Testis (tissue), 2 donors: ENCODE measurements around the gene LCE1D.

Experiments
- POLR2A ChIP-seq: fragments of 450-650 bp; IDR thresholded peaks from one replicate; pipeline ENCODE4 v1.6.1; 2017; ENCODE audit warnings: antibody characterized with exemption, mild to moderate bottlenecking, moderate library complexity
- TF ChIP-seq, protein P1 (sequence below), 3 experiments: fragments of 450-650 bp in 2 of 3; fragments of 200-600 bp in 1 of 3; sonication (generic) in 1 of 3; IDR thresholded peaks; one replicate each; pipeline ENCODE4 v1.5.1; 2016 to 2019; ENCODE audit warnings: antibody characterized with exemption in 3 of 3, mild to moderate bottlenecking in 2 of 3, moderate library complexity in 1 of 3

DNA sequence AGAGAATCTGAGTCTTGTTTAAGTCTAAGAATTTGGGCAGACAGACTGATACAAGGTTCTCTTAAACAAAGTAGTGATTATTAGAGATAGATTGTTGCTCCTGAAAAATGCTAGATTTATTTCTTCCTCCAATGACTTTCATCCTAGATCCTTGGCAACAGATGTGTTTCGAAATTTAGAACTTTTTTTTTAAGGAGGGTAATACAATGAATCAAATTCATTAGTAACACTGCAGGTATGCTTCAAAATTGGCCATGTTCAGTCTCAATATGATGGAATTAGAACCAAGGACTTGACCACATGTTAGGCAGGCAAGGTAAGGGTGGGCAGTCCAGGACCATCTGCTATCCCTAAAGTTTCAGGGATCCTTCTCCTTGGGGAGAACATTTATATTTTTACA lies 26.1 kb upstream of the LCE1D start:
- TF ChIP-seq, protein P1, sequence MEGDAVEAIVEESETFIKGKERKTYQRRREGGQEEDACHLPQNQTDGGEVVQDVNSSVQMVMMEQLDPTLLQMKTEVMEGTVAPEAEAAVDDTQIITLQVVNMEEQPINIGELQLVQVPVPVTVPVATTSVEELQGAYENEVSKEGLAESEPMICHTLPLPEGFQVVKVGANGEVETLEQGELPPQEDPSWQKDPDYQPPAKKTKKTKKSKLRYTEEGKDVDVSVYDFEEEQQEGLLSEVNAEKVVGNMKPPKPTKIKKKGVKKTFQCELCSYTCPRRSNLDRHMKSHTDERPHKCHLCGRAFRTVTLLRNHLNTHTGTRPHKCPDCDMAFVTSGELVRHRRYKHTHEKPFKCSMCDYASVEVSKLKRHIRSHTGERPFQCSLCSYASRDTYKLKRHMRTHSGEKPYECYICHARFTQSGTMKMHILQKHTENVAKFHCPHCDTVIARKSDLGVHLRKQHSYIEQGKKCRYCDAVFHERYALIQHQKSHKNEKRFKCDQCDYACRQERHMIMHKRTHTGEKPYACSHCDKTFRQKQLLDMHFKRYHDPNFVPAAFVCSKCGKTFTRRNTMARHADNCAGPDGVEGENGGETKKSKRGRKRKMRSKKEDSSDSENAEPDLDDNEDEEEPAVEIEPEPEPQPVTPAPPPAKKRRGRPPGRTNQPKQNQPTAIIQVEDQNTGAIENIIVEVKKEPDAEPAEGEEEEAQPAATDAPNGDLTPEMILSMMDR (IDR thresholded peaks at IDR 0.05): no peak
- TF ChIP-seq POLR2A: no peak
